ENCODE results near the gene IL17B.
A peak's percentile ranks its signal among the peaks of the same experiment; 100 is the strongest.
"Not testable (repeated sequence)": the region's sequence is repeated elsewhere in the genome, so short reads cannot be mapped to it uniquely, and the experiment has no call there.

The IL17B gene

GRCh38 chr5:149399775-149400174 lies 20.7 kb upstream of the IL17B start:
- DNase-seq = no peak

GRCh38 chr5:149398747-149399266 lies 19.7 kb upstream of the IL17B start:
- not testable (repeated sequence) for DNase-seq

- no peak for DNase-seq
These were observed 18.4 kb upstream of the IL17B start for GRCh38 chr5:149397530-149397929.

- not testable (repeated sequence) for DNase-seq
These were observed 15.9 kb upstream of the IL17B start for GRCh38 chr5:149394996-149395395.

GRCh38 chr5:149392718-149393117 lies 13.6 kb upstream of the IL17B start:
- DNase-seq = no peak

GRCh38 chr5:149391524-149391923 lies 12.4 kb upstream of the IL17B start:
- no peak for DNase-seq

- not testable (repeated sequence) for DNase-seq
These were observed 12.0 kb upstream of the IL17B start for GRCh38 chr5:149391076-149391475.

GRCh38 chr5:149389552-149390495 lies 10.7 kb upstream of the IL17B start:
- DNase-seq = no peak

- no peak for DNase-seq
These were observed 9.6 kb upstream of the IL17B start for GRCh38 chr5:149388498-149389190.

GRCh38 chr5:149387982-149388381 lies 8.9 kb upstream of the IL17B start:
- DNase-seq = no peak

- no peak for DNase-seq
These were observed 8.1 kb upstream of the IL17B start for GRCh38 chr5:149387081-149387631.

- no peak for DNase-seq
These were observed 7.1 kb upstream of the IL17B start for GRCh38 chr5:149386166-149386565.

GRCh38 chr5:149383399-149383798 lies 4.3 kb upstream of the IL17B start:
- no peak for DNase-seq

- no peak for DNase-seq
These were observed 3.6 kb upstream of the IL17B start for GRCh38 chr5:149382517-149383220.

GRCh38 chr5:149381986-149382338 lies 2.9 kb upstream of the IL17B start:
- peak; percentile 71 to 83 for DNase-seq

GRCh38 chr5:149381261-149381985 lies 2.3 kb upstream of the IL17B start:
- no peak for DNase-seq

- DNase-seq = no peak
These were observed 1.5 kb upstream of the IL17B start for GRCh38 chr5:149380466-149381121.

- no peak for DNase-seq
These were observed 804 bp upstream of the IL17B start for GRCh38 chr5:149379818-149380374.

- DNase-seq = no peak
These were observed 761 bp downstream of the IL17B start for GRCh38 chr5:149378241-149378820.

GRCh38 chr5:149376711-149377447 lies 2.2 kb downstream of the IL17B start:
- no peak for DNase-seq

All from stimulated activated CD4-positive, alpha-beta T cell treated with anti-CD3 and anti-CD28 coated beads, Interleukin-2, amount 100 ng/mL, for 48 hours (primary cell).